H1 (cell line): ENCODE measurements around the gene SEMA7A. TPM values are rescaled to one million over a fixed set of nuclear protein-coding genes. Genes with fewer than 3 reads are reported as not detected.

Experiments
- CTCF ChIA-PET: fragments of 300-600 bp; sonication (Branson Sonifier 250); formaldehyde crosslinking; loops from one replicate; lab custom pipeline; 2021; ENCODE audit not compliant: partially characterized antibody; lab: Charles Lee
- POLR2A ChIA-PET: fragments of 300-600 bp; sonication (Branson Sonifier 250); formaldehyde crosslinking; loops from one replicate; lab custom pipeline; 2021; ENCODE audit warnings: inconsistent platforms; ENCODE audit not compliant: partially characterized antibody; lab: Charles Lee
- DNase-seq, 2 experiments: peaks; one replicate each; pipeline versions ENCODE4 v3.0.0 to v3.0.0-alpha.2; 2010 to 2022; ENCODE audit warnings: low spot score in 2 of 2, low read depth in 1 of 2, mixed read lengths in 1 of 2
- FAIRE-seq: peaks from 2 replicates; lab custom pipeline; 2011; peaks lifted over from hg19 to GRCh38; lab: Jason Lieb, UNC
- H2AFZ ChIP-seq: 2 replicates; pipeline ENCODE4 v1.8.1; 2012; ENCODE audit warnings: low read length, inconsistent platforms
- H2AK5ac ChIP-seq: 2 replicates; pipeline ENCODE4 v1.6.1; 2013; ENCODE audit warnings: low read depth, low read length
- H2BK120ac ChIP-seq: replicated peaks from 2 replicates; pipeline ENCODE3; 2013; ENCODE audit warnings: low read depth, low read length, inconsistent platforms
- H2BK12ac ChIP-seq: 2 replicates; pipeline ENCODE4 v1.6.1; 2013; ENCODE audit warnings: low read depth, low read length
- H2BK15ac ChIP-seq: 2 replicates; pipeline ENCODE4 v1.6.1; 2013; ENCODE audit warnings: low read length
- H2BK20ac ChIP-seq: 2 replicates; pipeline ENCODE4 v1.6.1; 2013; ENCODE audit warnings: low read length
- H2BK5ac ChIP-seq: 2 replicates; pipeline ENCODE4 v1.6.1; 2013; ENCODE audit warnings: low read depth, low read length
- H3K14ac ChIP-seq: 2 replicates; pipeline ENCODE4 v1.6.1; 2013; ENCODE audit warnings: inconsistent platforms; ENCODE audit not compliant: insufficient read length
- H3K18ac ChIP-seq: 2 replicates; pipeline ENCODE4 v1.6.1; 2013; ENCODE audit warnings: low read length; ENCODE audit errors: extremely low read depth
- H3K23ac ChIP-seq: 2 replicates; pipeline ENCODE4 v1.6.1; 2013; ENCODE audit warnings: inconsistent platforms; ENCODE audit not compliant: insufficient read length
- H3K23me2 ChIP-seq: 2 replicates; pipeline ENCODE4 v1.6.1; 2013; ENCODE audit warnings: low read depth, low read length
- H3K27ac ChIP-seq: 2 replicates; pipeline ENCODE4 v1.6.1; 2011; ENCODE audit warnings: low read depth, low read length, inconsistent platforms
- H3K27me3 ChIP-seq, 4 experiments: replicated peaks in 1 of 4; 1 replicate in 1 of 4; 2 replicates in 3 of 4; pipeline versions ENCODE4 v1.6.1 to v1.8.1; 2011 to 2013; ENCODE audit warnings: low read length in 3 of 4, mild to moderate bottlenecking in 3 of 4, inconsistent platforms in 2 of 4, mixed read lengths in 2 of 4, moderate library complexity in 1 of 4; ENCODE audit not compliant: control insufficient read depth in 3 of 4, insufficient read depth in 3 of 4; ENCODE audit errors: extremely low read depth in 1 of 4
- H3K36me3 ChIP-seq, 4 experiments: 2 replicates each; pipeline versions ENCODE4 v1.6.1 to v1.8.1; 2011 to 2013; ENCODE audit warnings: mild to moderate bottlenecking in 4 of 4, low read length in 3 of 4, moderate library complexity in 2 of 4, control low read depth in 1 of 4, inconsistent platforms in 1 of 4; ENCODE audit not compliant: insufficient read depth in 4 of 4, control insufficient read depth in 2 of 4
- H3K4ac ChIP-seq: replicated peaks from 2 replicates; pipeline ENCODE3; 2013; ENCODE audit warnings: low read length, low read depth, mixed read lengths, inconsistent platforms; ENCODE audit not compliant: insufficient read length
- H3K4me1 ChIP-seq, 4 experiments: replicated peaks in 1 of 4; 1 replicate in 1 of 4; 2 replicates in 3 of 4; pipeline versions ENCODE4 v1.6.1 to v1.8.1; 2011 to 2013; ENCODE audit warnings: low read length in 3 of 4, inconsistent platforms in 2 of 4, mixed read lengths in 1 of 4; ENCODE audit not compliant: insufficient read depth in 4 of 4, control insufficient read depth in 3 of 4
- H3K4me2 ChIP-seq, 2 experiments: 2 replicates each; pipeline versions ENCODE4 v1.6.1 to v1.8.1; 2011 to 2013; ENCODE audit warnings: low read depth in 2 of 2, low read length in 2 of 2, control low read depth in 1 of 2, inconsistent platforms in 1 of 2, mild to moderate bottlenecking in 1 of 2; ENCODE audit not compliant: insufficient read depth in 1 of 2
- H3K4me3 ChIP-seq, 4 experiments: fragments of 200-600, 300-600 bp in 1 of 4; sonication (generic), shearing (Covaris generic), sonication (Bioruptor Twin) in 1 of 4; 2 replicates each; pipeline versions ENCODE4 v1.5.1 to v1.8.1; 2011 to 2016; ENCODE audit warnings: low read length in 4 of 4, low read depth in 3 of 4, control low read depth in 2 of 4, inconsistent platforms in 2 of 4, mild to moderate bottlenecking in 2 of 4, mixed read lengths in 1 of 4, moderate library complexity in 1 of 4; ENCODE audit not compliant: insufficient read depth in 2 of 4; ENCODE audit errors: extremely low read depth in 1 of 4
- H3K56ac ChIP-seq: replicated peaks from 2 replicates; pipeline ENCODE3; 2013; ENCODE audit warnings: low read depth, mild to moderate bottlenecking, mixed read lengths, low read length, inconsistent platforms; ENCODE audit not compliant: insufficient read length
- H3K79me1 ChIP-seq: 2 replicates; pipeline ENCODE4 v1.6.1; 2013; ENCODE audit warnings: low read depth, low read length, control low read depth
- H3K79me2 ChIP-seq, 2 experiments: 2 replicates each; pipeline versions ENCODE4 v1.6.1 to v1.8.1; 2012 to 2013; ENCODE audit warnings: low read length in 2 of 2, mild to moderate bottlenecking in 2 of 2, inconsistent platforms in 1 of 2; ENCODE audit not compliant: insufficient read depth in 2 of 2, control insufficient read depth in 1 of 2
- H3K9ac ChIP-seq, 4 experiments: replicated peaks in 1 of 4; 1 replicate in 1 of 4; 2 replicates in 3 of 4; pipeline versions ENCODE4 v1.6.1 to v1.8.1; 2011 to 2013; ENCODE audit warnings: low read depth in 3 of 4, low read length in 3 of 4, control low read depth in 2 of 4, mild to moderate bottlenecking in 2 of 4, moderate library complexity in 2 of 4, inconsistent platforms in 1 of 4; ENCODE audit errors: extremely low read depth in 1 of 4
- H3K9me3 ChIP-seq, 2 experiments: 2 replicates each; pipeline versions ENCODE4 v1.6.1 to v1.8.1; 2012 to 2013; ENCODE audit warnings: mild to moderate bottlenecking in 2 of 2, moderate library complexity in 2 of 2, control low read depth in 1 of 2, inconsistent platforms in 1 of 2, low read depth in 1 of 2, low read length in 1 of 2, mixed read lengths in 1 of 2; ENCODE audit not compliant: insufficient read depth in 2 of 2
- H4K20me1 ChIP-seq, 2 experiments: replicated peaks in 1 of 2; 2 replicates each; pipeline versions ENCODE3 to v1.8.1; 2011 to 2013; ENCODE audit warnings: inconsistent platforms in 2 of 2, low read length in 2 of 2, mild to moderate bottlenecking in 1 of 2; ENCODE audit not compliant: insufficient read depth in 2 of 2, control insufficient read depth in 1 of 2
- H4K5ac ChIP-seq: 2 replicates; pipeline ENCODE4 v1.6.1; 2013; ENCODE audit warnings: low read length, low read depth, mixed read lengths, inconsistent platforms; ENCODE audit not compliant: insufficient read length
- H4K8ac ChIP-seq: 2 replicates; pipeline ENCODE4 v1.8.0; 2013; ENCODE audit warnings: mild to moderate bottlenecking, moderate library complexity, low read length, inconsistent platforms; ENCODE audit not compliant: insufficient read depth; ENCODE audit errors: extremely low read depth
- H4K91ac ChIP-seq: replicated peaks from 2 replicates; pipeline ENCODE3; 2013; ENCODE audit warnings: low read length, mixed read lengths, inconsistent platforms; ENCODE audit not compliant: insufficient read length
- BRCA1 ChIP-seq: IDR thresholded peaks from 2 replicates; pipeline ENCODE4 v1.6.1; 2012; ENCODE audit warnings: low read depth, low read length, improper control_type of control experiment
- GABPA ChIP-seq: IDR thresholded peaks from 2 replicates; pipeline ENCODE4 v1.6.1; 2011; ENCODE audit warnings: mild to moderate bottlenecking, low read length, moderate library complexity, borderline replicate concordance; ENCODE audit not compliant: insufficient read depth
- KDM1A ChIP-seq: fragments of 200-600, 300-600 bp; sonication (generic); IDR thresholded peaks from 2 replicates; pipeline ENCODE4 v1.7.1; 2016; ENCODE audit warnings: mild to moderate bottlenecking, low read length, borderline replicate concordance
- KDM4A ChIP-seq: IDR thresholded peaks from one replicate; pipeline ENCODE4 v1.7.1; 2012; ENCODE audit warnings: low read depth, mild to moderate bottlenecking, moderate library complexity, low read length, inconsistent platforms; ENCODE audit not compliant: severe bottlenecking
- NANOG ChIP-seq: IDR thresholded peaks from 2 replicates; pipeline ENCODE4 v1.6.1; 2011; ENCODE audit warnings: low read length, low read depth, mild to moderate bottlenecking, inconsistent platforms; ENCODE audit not compliant: insufficient read depth, poor library complexity, severe bottlenecking
- NRF1 ChIP-seq: IDR thresholded peaks from 2 replicates; pipeline ENCODE4 v1.6.1; 2011; ENCODE audit warnings: mild to moderate bottlenecking, low read depth, low read length, improper control_type of control experiment
- RBBP5 ChIP-seq: IDR thresholded peaks from 2 replicates; pipeline ENCODE4 v1.7.1; 2012; ENCODE audit warnings: low read depth, mild to moderate bottlenecking, inconsistent platforms, low read length, moderate library complexity, borderline replicate concordance
- RFX5 ChIP-seq: IDR thresholded peaks from 2 replicates; pipeline ENCODE4 v1.6.1; 2011; ENCODE audit warnings: low read depth, low read length, improper control_type of control experiment, borderline replicate concordance
- RNF2 ChIP-seq: fragments of 200-900, 300-1000 bp; sonication (generic); IDR thresholded peaks from 2 replicates; pipeline ENCODE4 v1.7.1; 2016; ENCODE audit warnings: borderline replicate concordance, low read depth, mild to moderate bottlenecking, antibody characterized with exemption, low read length; ENCODE audit not compliant: poor library complexity, severe bottlenecking; ENCODE audit errors: missing control alignments
- WGBS, 2 experiments: shearing (Covaris generic) in 1 of 2; methylation state at CpG; one replicate each; pipeline versions ENCODE4 v1.1.6 to v1.1.7; 2013 to 2015; ENCODE audit warnings: low lambda C conversion rate in 2 of 2, mixed read lengths in 2 of 2, inconsistent platforms in 1 of 2, low coverage in 1 of 2, missing lambda C conversion rate in 1 of 2; ENCODE audit not compliant: insufficient replicate concordance in 2 of 2, insufficient coverage in 1 of 2, insufficient read length in 1 of 2; ENCODE audit errors: extremely low coverage in 1 of 2, missing lambda C conversion rate in 1 of 2; 5-methylcytosine and 5-hydroxymethylcytosine counted together
- polyA plus RNA-seq, 7 experiments: library from polyadenylated mRNA; depleted of rRNA in 3 of 7; stranded (reverse) in 5 of 7; unstranded in 2 of 7; fragments of >200 nt in 5 of 7; fragments of 200-250 nt in 2 of 7; gene quantifications; 1 replicate in 5 of 7; 2 replicates in 1 of 7; 4 replicates in 1 of 7; pipeline versions ENCODE4 v1.2.1 to v1.2.3, GENCODE V29; 2011 to 2013; ENCODE audit warnings: missing spikeins in 2 of 7, mixed read lengths in 2 of 7
- total RNA-seq: library from RNA; stranded (reverse); fragmentation: NEBNext Ultra II Directional; extraction: Animal tissue kit (Norgen Biotek cat#: 25700); gene quantifications from 2 replicates; pipeline ENCODE4 v1.2.1, GENCODE V29; 2021
- TF ChIP-seq, protein P1 (sequence below), 3 experiments: IDR thresholded peaks; 1 replicate in 2 of 3; 2 replicates in 1 of 3; pipeline versions ENCODE4 v1.5.1 to v1.6.1; 2011; ENCODE audit warnings: low read length in 3 of 3, mild to moderate bottlenecking in 3 of 3, inconsistent platforms in 2 of 3, low read depth in 1 of 3, moderate library complexity in 1 of 3; ENCODE audit not compliant: insufficient read depth in 1 of 3; ENCODE audit errors: control extremely low read depth in 1 of 3

Gene SEMA7A
- total and polyA plus RNA-seq, 2 of the 8 experiments (the other 6 are each of a cell fraction or from before 2014, with no cell fraction given) = 10.7 to 15.0 TPM

DNA sequence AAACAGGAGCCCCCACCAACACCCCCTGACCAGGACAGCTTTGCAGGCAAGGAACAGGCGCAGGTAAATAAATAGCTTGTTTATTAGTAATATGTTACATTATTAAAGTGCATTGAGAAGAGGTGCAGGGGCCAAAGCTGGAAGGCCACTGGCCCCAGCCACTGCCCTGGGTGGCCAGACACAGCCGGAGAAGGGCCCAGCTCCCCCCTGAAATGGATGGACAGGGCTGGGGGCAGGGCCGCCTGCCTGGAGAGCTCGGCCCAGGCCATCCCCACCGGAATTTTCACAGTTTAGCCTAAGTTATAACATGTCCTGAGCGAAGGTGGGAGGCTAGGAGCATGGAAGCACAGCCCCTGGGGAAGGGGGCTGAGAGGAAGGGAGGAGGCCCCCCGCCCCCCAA, 24.5 kb downstream of the SEMA7A start:
- no peak overlapping the region for H3K4me2 ChIP-seq
- H3K4me1 ChIP-seq = peaks cover 0 to 10% (median 3%) of the 10 kb centered on the region in 4 experiments; a peak in 5 of 7 replicates
- H2AK5ac ChIP-seq = no peak overlapping the region
- peaks cover 0 to 6% (median 1%) of the 10 kb centered on the region in 4 experiments; a peak in 4 of 8 replicates for H3K36me3 ChIP-seq
- no peak for DNase-seq
- H4K8ac ChIP-seq = no peak overlapping the region
- H2BK12ac ChIP-seq = no peak overlapping the region
- H3K23me2 ChIP-seq = no peaks in the 10 kb centered on the region
- H4K5ac ChIP-seq = no peak overlapping the region
- H3K9ac ChIP-seq = no peak overlapping the region
- H3K23ac ChIP-seq = no peak overlapping the region
- no peak overlapping the region for H3K4me3 ChIP-seq
- H3K79me1 ChIP-seq = no peaks in the 10 kb centered on the region
- no peak overlapping the region for H2BK15ac ChIP-seq
- 81% methylated on average over 6 of the region's 7 CpGs; no CpG with 5 or more reads in 1 of the 2 experiments for WGBS, 2 experiments
- no peak overlapping the region for H3K27ac ChIP-seq
- H4K91ac ChIP-seq = no peak overlapping the region
- H3K79me2 ChIP-seq = no peaks in the 10 kb centered on the region
- ChIA-PET POLR2A (interaction anchor here (0.8 to 2.4 kb wide), 5 partner anchors 9 to 52 kb away, joined by 3 to 5 read pairs (median 3); partner anchors contain the start of gene UBL7), CTCF (interaction anchor here (1.0 to 5.5 kb wide), 13 partner anchors 9 to 35 kb away, joined by 3 to 30 read pairs (median 4); no protein-coding TSS in a partner anchor)
- no peak for FAIRE-seq
- H4K20me1 ChIP-seq = peaks cover 0 to 3% of the 10 kb centered on the region in 2 experiments
- H3K18ac ChIP-seq = no peak overlapping the region
- no peak overlapping the region for H3K14ac ChIP-seq
- no peak overlapping the region for H2BK120ac ChIP-seq
- no peaks in the 10 kb centered on the region for H3K9me3 ChIP-seq
- H3K4ac ChIP-seq = no peak overlapping the region
- no peak overlapping the region for H3K56ac ChIP-seq
- H3K27me3 ChIP-seq = no peaks in the 10 kb centered on the region; a peak in 1 of 7 replicates
- H2AFZ ChIP-seq = no peak overlapping the region
- H2BK5ac ChIP-seq = peak overlapping the region; percentile 3; the same call in 1 of the 2 replicates
- H2BK20ac ChIP-seq = no peak overlapping the region
- no peak for TF ChIP-seq RFX5
- TF ChIP-seq NANOG = no peak
- TF ChIP-seq, protein P1, sequence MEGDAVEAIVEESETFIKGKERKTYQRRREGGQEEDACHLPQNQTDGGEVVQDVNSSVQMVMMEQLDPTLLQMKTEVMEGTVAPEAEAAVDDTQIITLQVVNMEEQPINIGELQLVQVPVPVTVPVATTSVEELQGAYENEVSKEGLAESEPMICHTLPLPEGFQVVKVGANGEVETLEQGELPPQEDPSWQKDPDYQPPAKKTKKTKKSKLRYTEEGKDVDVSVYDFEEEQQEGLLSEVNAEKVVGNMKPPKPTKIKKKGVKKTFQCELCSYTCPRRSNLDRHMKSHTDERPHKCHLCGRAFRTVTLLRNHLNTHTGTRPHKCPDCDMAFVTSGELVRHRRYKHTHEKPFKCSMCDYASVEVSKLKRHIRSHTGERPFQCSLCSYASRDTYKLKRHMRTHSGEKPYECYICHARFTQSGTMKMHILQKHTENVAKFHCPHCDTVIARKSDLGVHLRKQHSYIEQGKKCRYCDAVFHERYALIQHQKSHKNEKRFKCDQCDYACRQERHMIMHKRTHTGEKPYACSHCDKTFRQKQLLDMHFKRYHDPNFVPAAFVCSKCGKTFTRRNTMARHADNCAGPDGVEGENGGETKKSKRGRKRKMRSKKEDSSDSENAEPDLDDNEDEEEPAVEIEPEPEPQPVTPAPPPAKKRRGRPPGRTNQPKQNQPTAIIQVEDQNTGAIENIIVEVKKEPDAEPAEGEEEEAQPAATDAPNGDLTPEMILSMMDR (IDR thresholded peaks at IDR 0.05; ENCODE audit: control extremely low read depth in 1 of 3, insufficient read depth in 1 of 3, low read depth in 1 of 3, low read length in 3 of 3) = no peak
- TF ChIP-seq KDM1A = no peak
- TF ChIP-seq RNF2 = no peak
- TF ChIP-seq GABPA = no peak
- no peak for TF ChIP-seq NRF1
- no peak for TF ChIP-seq KDM4A
- TF ChIP-seq RBBP5 = no peak
- TF ChIP-seq BRCA1 = no peak
